Activated naive CD4-positive, alpha-beta T cell treated with anti-CD3 and anti-CD28 coated beads, Interleukin-2, amount 10 ng/mL, durations not matched to agents 7 days and 5 days (primary cell): ENCODE measurements around the gene FCGR2B.
"Not testable (repeated sequence)": the region's sequence is repeated elsewhere in the genome, so short reads cannot be mapped to it uniquely, and the experiment has no call there.

Experiments
- CTCF ChIA-PET: fragments of 350-600 bp; sonication (Branson Sonifier 250); formaldehyde crosslinking; loops from one replicate; lab custom pipeline; 2021; ENCODE audit warnings: antibody characterized with exemption; lab: Charles Lee
- DNase-seq: peaks from one replicate; pipeline ENCODE4 v3.0.0-alpha.2; 2020
- H3K27ac Mint-ChIP-seq: one replicate; pipeline ENCODE4 v1.8.0; 2021; ENCODE audit warnings: mild to moderate bottlenecking, moderate library complexity, mixed read lengths
- H3K27me3 Mint-ChIP-seq: one replicate; pipeline ENCODE4 v1.8.0; 2021; ENCODE audit warnings: mild to moderate bottlenecking, mixed read lengths
- H3K36me3 Mint-ChIP-seq: one replicate; pipeline ENCODE4 v1.8.0; 2021; ENCODE audit warnings: mixed read lengths
- H3K4me1 Mint-ChIP-seq: one replicate; pipeline ENCODE4 v1.8.0; 2021; ENCODE audit warnings: mixed read lengths
- H3K4me3 Mint-ChIP-seq: one replicate; pipeline ENCODE4 v1.8.0; 2021; ENCODE audit warnings: mild to moderate bottlenecking, moderate library complexity, mixed read lengths
- H3K9me3 Mint-ChIP-seq: one replicate; pipeline ENCODE4 v1.8.0; 2021; ENCODE audit warnings: mixed read lengths

Gene FCGR2B

DNA sequence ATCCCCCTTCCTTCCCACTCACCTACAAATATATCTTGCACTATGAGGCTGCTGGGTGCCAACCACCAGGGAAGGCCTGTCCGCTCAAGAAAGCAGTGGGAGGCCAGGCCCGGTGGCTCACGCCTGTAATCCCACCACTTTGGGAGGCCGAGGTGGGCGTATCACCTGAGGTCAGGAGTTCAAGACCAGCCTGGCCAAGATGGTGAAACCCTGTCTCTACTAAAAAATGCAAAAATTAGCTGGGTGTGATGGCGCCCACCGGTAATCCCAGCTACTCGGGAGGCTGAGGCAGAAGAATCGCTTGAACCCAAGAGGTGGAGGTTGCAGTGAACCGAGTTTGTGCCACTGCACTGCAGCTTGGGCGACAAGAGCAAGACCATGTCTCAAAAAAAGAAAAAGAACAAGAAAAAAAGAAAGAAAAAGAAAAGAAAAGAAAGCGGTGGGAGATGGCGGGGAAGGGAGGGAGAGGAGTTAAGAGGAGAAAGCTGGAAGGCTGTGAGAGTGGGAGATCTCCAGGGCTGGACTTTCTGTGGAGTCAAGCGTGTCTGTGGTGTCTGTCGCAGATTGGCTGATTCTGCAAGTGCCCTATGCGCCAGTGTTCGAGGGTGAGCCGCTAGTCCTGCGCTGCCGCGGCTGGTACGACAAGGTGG, 62.4 kb downstream of the FCGR2B start:
- peaks cover 79% of the 10 kb centered on the region for H3K27me3 Mint-ChIP-seq
- H3K4me3 Mint-ChIP-seq = peak overlapping the region; percentile 76
- peaks cover 45% of the 10 kb centered on the region for H3K4me1 Mint-ChIP-seq

DNA sequence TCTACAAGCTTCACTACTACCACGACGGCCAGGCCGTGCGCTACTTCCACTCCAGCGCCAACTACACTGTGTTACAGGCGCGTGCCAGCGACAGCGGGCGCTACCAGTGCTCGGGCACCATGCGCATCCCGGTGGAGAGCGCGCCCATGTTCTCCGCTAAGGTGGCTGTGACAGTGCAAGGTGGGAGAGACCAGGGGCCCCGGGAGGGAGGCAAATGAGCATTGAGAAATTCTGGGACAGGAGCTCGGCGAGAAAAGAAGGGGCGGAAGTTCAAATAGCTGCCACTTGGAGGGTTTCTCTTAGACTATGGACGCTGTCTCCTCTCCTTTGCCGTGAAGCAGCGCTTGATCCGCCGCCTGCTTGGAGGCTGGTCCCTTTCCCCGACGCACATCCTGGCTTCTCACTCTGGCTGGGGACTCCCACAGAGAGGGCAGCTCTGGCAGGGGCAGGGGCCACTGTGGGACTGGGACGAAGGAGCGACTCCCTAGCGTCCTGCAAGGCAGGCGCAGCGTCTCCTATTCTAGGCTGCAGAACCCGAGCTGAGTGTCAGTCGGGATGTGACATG, 63.0 kb downstream of the FCGR2B start:
- H3K27me3 Mint-ChIP-seq = peaks cover 83% of the 10 kb centered on the region
- H3K36me3 Mint-ChIP-seq = no peaks in the 10 kb centered on the region
- H3K4me1 Mint-ChIP-seq = peaks cover 47% of the 10 kb centered on the region
- peak overlapping the region; percentile 76 for H3K4me3 Mint-ChIP-seq
- CTCF ChIA-PET = interaction anchor here (1.0 to 1.3 kb wide), 5 partner anchors 10 to 239 kb away, joined by 3 to 11 read pairs (median 4); no protein-coding TSS in a partner anchor
- H3K9me3 Mint-ChIP-seq = no peaks in the 10 kb centered on the region
- peak; percentile 49 for DNase-seq
- peak overlapping the region; percentile 78 for H3K27ac Mint-ChIP-seq

More for the DNA sequence above, 62.4 kb downstream of the FCGR2B start:
- H3K27ac Mint-ChIP-seq = peak overlapping the region; percentile 78
- DNase-seq, H3K36me3 Mint-ChIP-seq, H3K9me3 Mint-ChIP-seq: not testable (repeated sequence)
- CTCF ChIA-PET = interaction anchor here (1.2 to 1.3 kb wide), 3 partner anchors 12 to 17 kb away, joined by 3 to 11 read pairs (median 4); no protein-coding TSS in a partner anchor

DNA sequence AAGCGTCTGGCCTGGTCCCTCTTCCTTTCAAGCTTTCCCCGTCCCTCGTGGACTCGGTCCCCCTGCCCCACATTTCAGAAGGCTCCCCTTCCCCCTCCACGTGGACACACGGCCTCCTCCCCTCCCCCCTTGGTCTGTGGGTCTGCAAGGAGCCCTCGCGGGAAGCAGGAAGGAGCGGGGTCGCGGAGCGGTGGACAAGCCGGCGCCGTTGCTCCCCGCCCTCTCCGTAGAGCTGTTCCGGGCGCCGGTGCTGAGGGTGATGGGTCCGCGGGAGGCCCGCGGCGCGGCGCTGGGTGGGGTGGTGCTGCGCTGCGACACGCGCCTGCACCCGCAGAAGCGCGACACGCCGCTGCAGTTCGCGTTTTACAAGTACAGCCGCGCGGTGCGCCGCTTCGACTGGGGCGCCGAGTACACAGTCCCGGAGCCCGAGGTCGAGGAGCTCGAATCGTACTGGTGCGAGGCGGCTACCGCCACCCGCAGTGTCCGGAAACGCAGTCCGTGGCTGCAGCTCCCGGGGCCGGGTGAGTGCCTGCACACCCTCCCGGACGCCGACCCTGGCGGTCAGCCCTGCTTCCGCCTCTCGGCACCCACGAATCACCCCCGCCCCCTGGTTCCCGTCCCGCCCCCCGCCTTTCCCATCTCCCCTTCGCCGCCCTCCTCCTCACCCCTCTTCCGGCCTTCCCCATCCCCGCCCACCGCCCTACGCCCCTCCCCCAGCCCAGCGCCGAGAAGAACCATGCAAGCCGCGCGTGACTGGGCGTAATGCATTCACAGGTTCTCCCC, 63.7 kb downstream of the FCGR2B start:
- peaks cover 81% of the 10 kb centered on the region for H3K27me3 Mint-ChIP-seq
- H3K4me3 Mint-ChIP-seq = peak overlapping the region; percentile 76
- peak; percentile 82 for DNase-seq
- CTCF ChIA-PET = interaction anchor here (0.6 to 1.3 kb wide), 7 partner anchors 11 to 1641 kb away, joined by 3 to 11 read pairs (median 3); no protein-coding TSS in a partner anchor
- H3K36me3 Mint-ChIP-seq = no peaks in the 10 kb centered on the region
- peak overlapping the region; percentile 88 for H3K27ac Mint-ChIP-seq
- no peaks in the 10 kb centered on the region for H3K9me3 Mint-ChIP-seq
- peaks cover 51% of the 10 kb centered on the region for H3K4me1 Mint-ChIP-seq

DNA sequence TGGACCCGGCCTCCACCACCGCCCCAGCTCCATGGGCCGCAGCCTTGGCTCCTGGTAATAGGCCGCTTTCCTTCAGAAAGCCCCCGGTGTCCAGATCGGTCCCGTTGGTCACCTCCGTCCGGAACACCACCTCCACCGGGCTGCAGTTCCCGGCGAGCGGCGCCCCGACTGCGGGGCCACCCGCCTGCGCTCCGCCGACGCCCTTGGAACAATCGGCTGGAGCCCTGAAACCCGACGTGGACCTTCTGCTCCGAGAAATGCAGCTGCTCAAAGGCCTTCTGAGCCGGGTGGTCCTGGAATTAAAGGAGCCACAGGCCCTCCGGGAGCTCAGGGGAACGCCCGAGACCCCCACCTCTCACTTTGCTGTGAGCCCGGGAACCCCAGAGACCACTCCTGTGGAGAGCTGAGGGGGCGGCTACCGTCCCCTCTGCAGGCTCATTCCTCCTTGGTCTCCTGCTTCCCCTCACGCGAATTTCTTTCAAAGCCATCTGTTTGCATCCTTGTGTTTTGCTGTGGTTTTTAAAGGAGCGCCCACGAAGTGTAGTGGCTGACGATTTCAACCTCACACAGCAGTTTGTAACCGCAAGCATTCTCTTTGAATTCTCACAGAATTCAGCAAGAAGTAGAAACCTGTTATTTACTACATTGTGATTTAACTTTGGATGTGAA, 64.4 kb downstream of the FCGR2B start:
- Mint-ChIP-seq H3K4me3 (peak overlapping the region; percentile 76), H3K27ac (peak overlapping the region; percentile 88), H3K36me3 (no peaks in the 10 kb centered on the region), H3K4me1 (peaks cover 47% of the 10 kb centered on the region), H3K9me3 (no peaks in the 10 kb centered on the region), H3K27me3 (peaks cover 74% of the 10 kb centered on the region)
- DNase-seq = peak; percentile 63
- CTCF ChIA-PET = interaction anchor here (0.6 to 1.1 kb wide), 3 partner anchors 12 to 1642 kb away, joined by 3 read pairs; no protein-coding TSS in a partner anchor
